H9 (cell line): Measurements from ENCODE around the gene ATP2A2. TPM values are rescaled to one million over a fixed set of nuclear protein-coding genes. Genes with fewer than 3 reads are reported as not detected.

Source experiments
- DNase-seq: peaks from one replicate; pipeline ENCODE4 v3.0.0-alpha.2; 2017
- H2AFZ ChIP-seq: one replicate; pipeline ENCODE4 v1.6.1; 2013; ENCODE audit warnings: mild to moderate bottlenecking, low read length, control low read depth, moderate library complexity
- H2AK5ac ChIP-seq: 2 replicates; pipeline ENCODE4 v1.6.1; 2013; ENCODE audit warnings: low read length, control low read depth, mixed read lengths; ENCODE audit not compliant: insufficient read length
- H2BK120ac ChIP-seq: one replicate; pipeline ENCODE4 v1.6.1; 2013; ENCODE audit warnings: low read depth, mild to moderate bottlenecking, low read length, control low read depth, inconsistent platforms; ENCODE audit not compliant: poor library complexity, severe bottlenecking
- H2BK12ac ChIP-seq: 2 replicates; pipeline ENCODE4 v1.6.1; 2013; ENCODE audit warnings: low read length, control low read depth, mixed read lengths, low read depth; ENCODE audit not compliant: insufficient read length
- H2BK15ac ChIP-seq: 2 replicates; pipeline ENCODE4 v1.6.1; 2013; ENCODE audit warnings: low read depth, low read length, control low read depth
- H2BK20ac ChIP-seq: one replicate; pipeline ENCODE4 v1.6.1; 2013; ENCODE audit warnings: low read depth, mild to moderate bottlenecking, low read length, control low read depth, inconsistent platforms; ENCODE audit not compliant: poor library complexity, severe bottlenecking
- H2BK5ac ChIP-seq: 2 replicates; pipeline ENCODE4 v1.6.1; 2013; ENCODE audit warnings: low read length, control low read depth, mixed read lengths; ENCODE audit not compliant: insufficient read length
- H3K14ac ChIP-seq: 2 replicates; pipeline ENCODE4 v1.6.1; 2013; ENCODE audit warnings: low read length, control low read depth; ENCODE audit not compliant: insufficient read depth
- H3K18ac ChIP-seq: 2 replicates; pipeline ENCODE4 v1.6.1; 2013; ENCODE audit warnings: low read depth, mild to moderate bottlenecking, mixed read lengths, low read length, control low read depth; ENCODE audit not compliant: insufficient read length
- H3K23ac ChIP-seq: 2 replicates; pipeline ENCODE4 v1.6.1; 2013; ENCODE audit warnings: low read length, control low read depth, mixed read lengths, low read depth; ENCODE audit not compliant: insufficient read length
- H3K23me2 ChIP-seq: 2 replicates; pipeline ENCODE4 v1.6.1; 2013; ENCODE audit warnings: low read depth, mild to moderate bottlenecking, mixed read lengths, low read length, control low read depth; ENCODE audit not compliant: insufficient read length, poor library complexity, severe bottlenecking
- H3K27ac ChIP-seq: 2 replicates; pipeline ENCODE4 v1.5.1; 2013; ENCODE audit warnings: low read length, control low read depth, mixed read lengths, low read depth; ENCODE audit not compliant: insufficient read length
- H3K27me3 ChIP-seq: 2 replicates; pipeline ENCODE4 v1.6.1; 2013; ENCODE audit warnings: low read length, control low read depth, inconsistent platforms; ENCODE audit not compliant: insufficient read depth
- H3K4ac ChIP-seq: 2 replicates; pipeline ENCODE4 v1.6.1; 2013; ENCODE audit warnings: low read depth, mild to moderate bottlenecking, control low read depth, inconsistent platforms, low read length, moderate library complexity
- H3K4me1 ChIP-seq: 2 replicates; pipeline ENCODE4 v1.6.1; 2013; ENCODE audit warnings: low read length, control low read depth, inconsistent platforms; ENCODE audit not compliant: insufficient read depth
- H3K4me2 ChIP-seq: 2 replicates; pipeline ENCODE4 v1.6.1; 2013; ENCODE audit warnings: low read length, control low read depth, mixed read lengths; ENCODE audit not compliant: insufficient read length, insufficient read depth
- H3K56ac ChIP-seq: 2 replicates; pipeline ENCODE4 v1.6.1; 2013; ENCODE audit warnings: low read depth, mild to moderate bottlenecking, mixed read lengths, low read length, control low read depth; ENCODE audit not compliant: insufficient read length
- H3K79me1 ChIP-seq: 2 replicates; pipeline ENCODE4 v1.6.1; 2013; ENCODE audit warnings: low read depth, mild to moderate bottlenecking, moderate library complexity, low read length, control low read depth, inconsistent platforms; ENCODE audit not compliant: insufficient read depth, poor library complexity, severe bottlenecking
- H3K79me2 ChIP-seq: 2 replicates; pipeline ENCODE4 v1.6.1; 2013; ENCODE audit warnings: low read length, control low read depth, inconsistent platforms; ENCODE audit not compliant: insufficient read depth
- H3K9ac ChIP-seq: 2 replicates; pipeline ENCODE4 v1.6.1; 2013; ENCODE audit warnings: low read length, control low read depth, mixed read lengths; ENCODE audit not compliant: insufficient read length; ENCODE audit errors: extremely low read depth
- H3K9me3 ChIP-seq: one replicate; pipeline ENCODE4 v1.6.1; 2013; ENCODE audit warnings: low read depth, low read length, inconsistent platforms; ENCODE audit not compliant: control insufficient read depth
- H3T11ph ChIP-seq: one replicate; pipeline ENCODE4 v1.6.1; 2013; ENCODE audit warnings: mild to moderate bottlenecking, low read length, control low read depth, inconsistent platforms
- H4K20me1 ChIP-seq: one replicate; pipeline ENCODE4 v1.6.1; 2013; ENCODE audit not compliant: control insufficient read depth, insufficient read length, insufficient read depth
- H4K5ac ChIP-seq: 2 replicates; pipeline ENCODE4 v1.6.1; 2013; ENCODE audit warnings: low read depth, mild to moderate bottlenecking, mixed read lengths, low read length, control low read depth; ENCODE audit not compliant: insufficient read length
- H4K8ac ChIP-seq: replicated peaks from 2 replicates; pipeline ENCODE4 v1.6.1; 2013; ENCODE audit warnings: low read length, control low read depth, mixed read lengths, low read depth; ENCODE audit not compliant: insufficient read length
- H4K91ac ChIP-seq: 2 replicates; pipeline ENCODE4 v1.6.1; 2013; ENCODE audit warnings: low read depth, mild to moderate bottlenecking, moderate library complexity, mixed read lengths, low read length, control low read depth; ENCODE audit not compliant: insufficient read length
- H3K27ac Mint-ChIP-seq, 3 experiments: 2 replicates in 2 of 3; 3 replicates in 1 of 3; pipeline ENCODE4 v1.8.0; 2020 to 2021; ENCODE audit warnings: mixed read lengths in 3 of 3, mild to moderate bottlenecking in 1 of 3, moderate library complexity in 1 of 3
- H3K27me3 Mint-ChIP-seq: 2 replicates; pipeline ENCODE4 v1.8.0; 2021; ENCODE audit warnings: low read depth, mild to moderate bottlenecking, moderate library complexity, mixed read lengths
- H3K36me3 Mint-ChIP-seq, 3 experiments: 2 replicates in 2 of 3; 3 replicates in 1 of 3; pipeline ENCODE4 v1.8.0; 2020 to 2021; ENCODE audit warnings: low read depth in 3 of 3, mixed read lengths in 3 of 3; ENCODE audit not compliant: insufficient read depth in 1 of 3
- H3K4me1 Mint-ChIP-seq, 2 experiments: 2 replicates each; pipeline ENCODE4 v1.8.0; 2020; ENCODE audit warnings: mixed read lengths in 2 of 2
- H3K4me3 Mint-ChIP-seq, 2 experiments: 2 replicates in 1 of 2; 3 replicates in 1 of 2; pipeline ENCODE4 v1.8.0; 2020 to 2021; ENCODE audit warnings: mild to moderate bottlenecking in 2 of 2, mixed read lengths in 2 of 2, moderate library complexity in 1 of 2
- H3K9me3 Mint-ChIP-seq, 2 experiments: 2 replicates in 1 of 2; 3 replicates in 1 of 2; pipeline ENCODE4 v1.8.0; 2020; ENCODE audit warnings: mild to moderate bottlenecking in 2 of 2, mixed read lengths in 2 of 2, moderate library complexity in 1 of 2
- CTCF ChIP-seq: fragments of 200-600 bp; sonication (generic); conservative IDR thresholded peaks from 3 replicates; pipeline ENCODE4 v1.8.0; 2021; ENCODE audit warnings: antibody characterized with exemption, mild to moderate bottlenecking
- WGBS: extraction: QIAGEN DNeasy Blood & Tissue Kit; methylation state at CpG from one replicate; pipeline ENCODE4 v1.1.7; 2013; ENCODE audit warnings: missing lambda C conversion rate, low lambda C conversion rate, mixed read lengths; ENCODE audit not compliant: insufficient read length; ENCODE audit errors: extremely low coverage; 5-methylcytosine and 5-hydroxymethylcytosine counted together
- total RNA-seq: library from RNA; stranded (reverse); gene quantifications from 2 replicates; pipeline ENCODE4 v1.2.1, GENCODE V29; 2021

The ATP2A2 gene
- total RNA-seq, 1 experiment from 2014 or later, result 257 TPM

DNA sequence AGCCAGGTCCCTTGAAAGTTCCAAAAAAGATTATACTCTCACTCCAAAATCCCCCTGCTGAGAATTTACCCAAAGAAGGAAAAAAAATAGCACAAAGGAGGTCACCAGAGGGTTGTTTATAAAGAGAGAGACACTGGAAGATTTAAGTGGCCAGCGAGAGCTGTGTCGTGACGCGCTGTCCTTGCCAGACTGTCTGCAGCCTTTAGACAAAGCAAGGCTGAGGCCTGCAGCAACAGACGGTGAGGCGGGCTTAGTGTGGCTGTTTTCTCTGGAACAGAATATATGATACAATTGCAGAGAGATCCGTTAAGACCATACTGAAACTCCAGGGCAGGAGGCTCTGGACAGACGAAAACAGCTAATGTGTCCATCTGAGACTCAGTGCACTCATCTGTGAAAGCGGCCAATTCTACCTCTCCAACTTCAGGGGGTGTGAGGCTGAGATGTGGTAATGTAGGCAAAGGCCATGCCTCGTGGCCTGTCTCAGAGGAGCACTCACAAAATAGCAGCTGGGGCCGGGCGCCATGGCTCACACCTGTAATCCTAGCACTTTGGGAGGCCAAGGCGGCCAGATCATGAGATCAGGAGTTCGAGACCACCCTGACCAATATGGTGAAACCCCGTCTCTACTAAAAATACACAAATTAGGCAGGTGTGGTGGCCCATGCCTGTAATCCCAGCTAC, 86.3 kb downstream of the ATP2A2 start:
- H3K4me3 Mint-ChIP-seq, result no peak overlapping the region
- H2BK15ac ChIP-seq, result no peak overlapping the region
- no peak overlapping the region for H3K4me2 ChIP-seq
- no peak overlapping the region for H2BK120ac ChIP-seq
- no peaks in the 10 kb centered on the region for H3K4me1 Mint-ChIP-seq
- H3K9me3 ChIP-seq, result no peaks in the 10 kb centered on the region
- DNase-seq, result no peak
- H2AFZ ChIP-seq, result no peak overlapping the region
- no peak overlapping the region for H2AK5ac ChIP-seq
- no peaks in the 10 kb centered on the region; a peak in 1 of 5 replicates for H3K9me3 Mint-ChIP-seq
- no peaks in the 10 kb centered on the region for H3K79me2 ChIP-seq
- H3T11ph ChIP-seq, result no peak overlapping the region
- no peak overlapping the region for H3K4ac ChIP-seq
- no peak overlapping the region for H3K18ac ChIP-seq
- H3K56ac ChIP-seq, result no peak overlapping the region
- no peaks in the 10 kb centered on the region for H4K20me1 ChIP-seq
- no peak overlapping the region for H3K9ac ChIP-seq
- peak overlapping the region in 2 of 3 experiments; percentile 22 to 34; a peak in 2 of 7 replicates for H3K27ac Mint-ChIP-seq
- H2BK5ac ChIP-seq, result no peak overlapping the region
- peaks cover 0 to 22% (median 5%) of the 10 kb centered on the region in 3 experiments; a peak in 5 of 7 replicates for H3K36me3 Mint-ChIP-seq
- TF ChIP-seq CTCF, result no peak
- no peak overlapping the region for H3K27ac ChIP-seq
- H4K5ac ChIP-seq, result no peak overlapping the region
- no peaks in the 10 kb centered on the region for H3K4me1 ChIP-seq
- no peak overlapping the region for H3K14ac ChIP-seq
- H3K27me3 ChIP-seq, result no peaks in the 10 kb centered on the region
- H4K8ac ChIP-seq, result no peak overlapping the region
- no peak overlapping the region for H2BK12ac ChIP-seq
- WGBS, result no CpG with 5 or more reads among the region's 15 CpGs
- no peak overlapping the region for H3K23ac ChIP-seq
- no peaks in the 10 kb centered on the region for H3K79me1 ChIP-seq
- no peaks in the 10 kb centered on the region for H3K23me2 ChIP-seq
- H2BK20ac ChIP-seq, result no peak overlapping the region
- H3K27me3 Mint-ChIP-seq, result no peaks in the 10 kb centered on the region
- H4K91ac ChIP-seq, result no peak overlapping the region
